ENCODE data around the gene SLC7A1.

DNA sequence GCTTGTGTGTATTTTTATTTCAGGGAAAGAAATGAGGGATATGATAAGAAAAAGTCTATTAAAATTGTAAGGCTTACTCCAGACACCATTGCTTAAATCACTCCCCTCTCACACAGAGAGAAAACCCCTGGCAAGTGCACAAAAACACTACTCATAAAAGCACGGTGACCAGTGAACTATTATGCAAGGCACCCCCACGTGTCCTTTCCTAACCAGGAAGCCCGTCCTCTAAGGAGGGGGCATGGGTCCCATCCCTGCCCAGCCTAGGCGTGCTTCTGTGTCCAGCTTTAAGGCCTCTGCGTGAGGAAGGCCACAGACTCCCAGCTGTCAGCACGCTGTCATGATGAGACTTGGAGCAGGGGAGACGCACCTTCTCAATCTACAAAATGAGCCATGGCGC, 83.5 kb downstream of the SLC7A1 start:
- TF ChIP-seq TBX2 (CRISPR knock-in tag; IDR thresholded peaks at IDR 0.05; ENCODE audit: borderline replicate concordance) (no peak), MIER2 (CRISPR knock-in tag; IDR thresholded peaks at IDR 0.05) (no peak), CTCF (CRISPR knock-in tag; IDR thresholded peaks at IDR 0.05) (no peak), ZNF205 (CRISPR knock-in tag; IDR thresholded peaks at IDR 0.05) (no peak), KAT8 (CRISPR knock-in tag; IDR thresholded peaks at IDR 0.05) (no peak), ZKSCAN1 (IDR thresholded peaks at IDR 0.05; ENCODE audit: low read length) (no peak), BRD4 (CRISPR knock-in tag; IDR thresholded peaks at IDR 0.05) (no peak), MTERF4 (CRISPR knock-in tag; IDR thresholded peaks at IDR 0.05) (no peak), ZNF790 (CRISPR knock-in tag; IDR thresholded peaks at IDR 0.05; ENCODE audit: borderline replicate concordance) (no peak), MTA1 (CRISPR knock-in tag; IDR thresholded peaks at IDR 0.05; ENCODE audit: borderline replicate concordance) (no peak), ATF1 (CRISPR knock-in tag; IDR thresholded peaks at IDR 0.05) (no peak), ZNF768 (CRISPR knock-in tag; IDR thresholded peaks at IDR 0.05) (no peak), SP1 (IDR thresholded peaks at IDR 0.05) (no peak), SP1 (CRISPR knock-in tag; IDR thresholded peaks at IDR 0.05) (no peak)
- TF ChIP-seq, protein P1, sequence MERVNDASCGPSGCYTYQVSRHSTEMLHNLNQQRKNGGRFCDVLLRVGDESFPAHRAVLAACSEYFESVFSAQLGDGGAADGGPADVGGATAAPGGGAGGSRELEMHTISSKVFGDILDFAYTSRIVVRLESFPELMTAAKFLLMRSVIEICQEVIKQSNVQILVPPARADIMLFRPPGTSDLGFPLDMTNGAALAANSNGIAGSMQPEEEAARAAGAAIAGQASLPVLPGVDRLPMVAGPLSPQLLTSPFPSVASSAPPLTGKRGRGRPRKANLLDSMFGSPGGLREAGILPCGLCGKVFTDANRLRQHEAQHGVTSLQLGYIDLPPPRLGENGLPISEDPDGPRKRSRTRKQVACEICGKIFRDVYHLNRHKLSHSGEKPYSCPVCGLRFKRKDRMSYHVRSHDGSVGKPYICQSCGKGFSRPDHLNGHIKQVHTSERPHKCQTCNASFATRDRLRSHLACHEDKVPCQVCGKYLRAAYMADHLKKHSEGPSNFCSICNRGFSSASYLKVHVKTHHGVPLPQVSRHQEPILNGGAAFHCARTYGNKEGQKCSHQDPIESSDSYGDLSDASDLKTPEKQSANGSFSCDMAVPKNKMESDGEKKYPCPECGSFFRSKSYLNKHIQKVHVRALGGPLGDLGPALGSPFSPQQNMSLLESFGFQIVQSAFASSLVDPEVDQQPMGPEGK (CRISPR knock-in tag; IDR thresholded peaks at IDR 0.05), result no peak
